ENCODE results near the gene PSMD9.

The PSMD9 gene

GRCh38 chr12:121957861-121958515 lies 69.4 kb downstream of the PSMD9 start:
- DNase-seq = no peak

GRCh38 chr12:121958541-121959240 lies 70.1 kb downstream of the PSMD9 start:
- DNase-seq = no peak

GRCh38 chr12:121960541-121960940 lies 72.0 kb downstream of the PSMD9 start:
- no peak for DNase-seq

- no peak for DNase-seq
Measured at GRCh38 chr12:121961195-121961879, 72.7 kb downstream of the PSMD9 start.

GRCh38 chr12:121963341-121964018 lies 74.9 kb downstream of the PSMD9 start:
- DNase-seq = no peak

GRCh38 chr12:121964813-121965643 lies 76.4 kb downstream of the PSMD9 start:
- DNase-seq = no peak

GRCh38 chr12:121966959-121967358 lies 78.4 kb downstream of the PSMD9 start:
- no peak for DNase-seq
